H7 (cell line): Measurements from ENCODE around the gene RAMP1. TPM values are rescaled to one million over a fixed set of nuclear protein-coding genes. Genes with fewer than 3 reads are reported as not detected.

ENCODE experiments used
- DNase-seq: peaks from one replicate; pipeline ENCODE4 v3.0.0; 2012
- H3K27me3 ChIP-seq: 2 replicates; pipeline ENCODE4 v1.6.0; 2011; ENCODE audit warnings: mild to moderate bottlenecking, low read length; ENCODE audit not compliant: control insufficient read depth, insufficient read depth
- H3K36me3 ChIP-seq: replicated peaks from 2 replicates; pipeline ENCODE4 v1.5.1; 2011; ENCODE audit warnings: low read length; ENCODE audit not compliant: control insufficient read depth, insufficient read depth
- H3K4me3 ChIP-seq: 2 replicates; pipeline ENCODE4 v1.5.1; 2011; ENCODE audit warnings: low read depth, mild to moderate bottlenecking, control low read depth, low read length, moderate library complexity; ENCODE audit not compliant: insufficient read depth
- total RNA-seq: library from RNA; depleted of rRNA; stranded (reverse); fragments of >200 nt; shearing (Covaris generic); gene quantifications from 2 replicates; pipeline ENCODE4 v1.2.3, GENCODE V29; 2014

Gene RAMP1
- total RNA-seq, 1 experiment from 2014 or later = 0.17 TPM

- DNase-seq = no peak
These were observed 45.6 kb downstream of the RAMP1 start for GRCh38 chr2:237904831-237905599.

GRCh38 chr2:237907144-237907543 is 47.7 kb downstream of the RAMP1 start:
- H3K4me3 ChIP-seq = no peak overlapping the region
- no peaks in the 10 kb centered on the region for H3K27me3 ChIP-seq
- DNase-seq = no peak
- no peaks in the 10 kb centered on the region for H3K36me3 ChIP-seq

More at GRCh38 chr2:237904831-237905599, 45.6 kb downstream of the RAMP1 start:
- no peaks in the 10 kb centered on the region for H3K36me3 ChIP-seq
- no peaks in the 10 kb centered on the region for H3K27me3 ChIP-seq
- H3K4me3 ChIP-seq = no peak overlapping the region

GRCh38 chr2:237909075-237909695 is 49.8 kb downstream of the RAMP1 start:
- Histone ChIP-seq H3K27me3 (no peaks in the 10 kb centered on the region), H3K4me3 (no peak overlapping the region), H3K36me3 (no peaks in the 10 kb centered on the region)
- DNase-seq = no peak

GRCh38 chr2:237909801-237910475 is 50.5 kb downstream of the RAMP1 start:
- no peak for DNase-seq
- H3K36me3 ChIP-seq = no peaks in the 10 kb centered on the region
- H3K4me3 ChIP-seq = no peak overlapping the region
- H3K27me3 ChIP-seq = no peaks in the 10 kb centered on the region

- DNase-seq = no peak
- Histone ChIP-seq H3K36me3 (no peaks in the 10 kb centered on the region), H3K4me3 (no peak overlapping the region), H3K27me3 (no peaks in the 10 kb centered on the region)
These were observed 51.3 kb downstream of the RAMP1 start for GRCh38 chr2:237910576-237911362.

- H3K27me3 ChIP-seq = no peaks in the 10 kb centered on the region
- peak; percentile 50 for DNase-seq
- no peaks in the 10 kb centered on the region for H3K36me3 ChIP-seq
- H3K4me3 ChIP-seq = no peak overlapping the region
These were observed 52.1 kb downstream of the RAMP1 start for GRCh38 chr2:237911363-237912017.

- Histone ChIP-seq H3K27me3 (no peaks in the 10 kb centered on the region), H3K36me3 (no peaks in the 10 kb centered on the region), H3K4me3 (no peak overlapping the region)
- DNase-seq = no peak
These were observed 53.1 kb downstream of the RAMP1 start for GRCh38 chr2:237912271-237913192.

GRCh38 chr2:237913193-237913917 is 53.9 kb downstream of the RAMP1 start:
- no peak for DNase-seq
- no peaks in the 10 kb centered on the region for H3K36me3 ChIP-seq
- H3K27me3 ChIP-seq = no peaks in the 10 kb centered on the region
- no peak overlapping the region for H3K4me3 ChIP-seq

GRCh38 chr2:237915576-237915975 is 56.2 kb downstream of the RAMP1 start:
- DNase-seq = no peak
- H3K4me3 ChIP-seq = no peak overlapping the region
- no peaks in the 10 kb centered on the region for H3K27me3 ChIP-seq
- no peaks in the 10 kb centered on the region for H3K36me3 ChIP-seq

- H3K4me3 ChIP-seq = no peak overlapping the region
- no peak for DNase-seq
- no peaks in the 10 kb centered on the region for H3K27me3 ChIP-seq
- no peaks in the 10 kb centered on the region for H3K36me3 ChIP-seq
These were observed 56.9 kb downstream of the RAMP1 start for GRCh38 chr2:237916296-237916695.

GRCh38 chr2:237917696-237918374 is 58.4 kb downstream of the RAMP1 start:
- no peak for DNase-seq
- Histone ChIP-seq H3K4me3 (no peak overlapping the region), H3K27me3 (no peaks in the 10 kb centered on the region), H3K36me3 (no peaks in the 10 kb centered on the region)

GRCh38 chr2:237919593-237919992 is 60.2 kb downstream of the RAMP1 start:
- Histone ChIP-seq H3K27me3 (no peaks in the 10 kb centered on the region; the same call in 1 of the 2 replicates), H3K4me3 (no peak overlapping the region), H3K36me3 (no peaks in the 10 kb centered on the region)
- no peak for DNase-seq
